ENCODE measurements around the gene PACRG. TPM values are rescaled to one million over a fixed set of nuclear protein-coding genes. Genes with fewer than 3 reads are reported as not detected.

The PACRG gene
- polyA plus RNA-seq, 1 donor (not counting 4 experiments of a cell fraction or from before 2014, with no cell fraction given) = 0.31 TPM

GRCh38 chr6:162705736-162706135 is 22.0 kb upstream of the PACRG start:
- no peak overlapping the region for H3K27ac ChIP-seq (ENCODE audit: control insufficient read depth, insufficient read depth, low read length)
- dilution Hi-C loops (cut with MboI; ENCODE audit: extremely low pct_ligation_motif_present, low sequenced_read_pairs) = no loop called here
- FAIRE-seq (no peak), DNase-seq (ENCODE audit: low read depth, low spot score) (no peak)
- no peaks in the 10 kb centered on the region for H3K36me3 ChIP-seq (ENCODE audit: control insufficient read depth in 2 of 2, extremely low read depth in 1 of 2, insufficient read depth in 2 of 2, low read length in 2 of 2)
- no peak overlapping the region for H3K4me2 ChIP-seq (ENCODE audit: control insufficient read depth, extremely low read depth, insufficient read depth, low read depth, low read length)
- H3K9me1 ChIP-seq (ENCODE audit: control insufficient read depth, extremely low read depth, insufficient read depth, low read length) = no peaks in the 10 kb centered on the region
- no peaks in the 10 kb centered on the region for H3K79me2 ChIP-seq (ENCODE audit: control insufficient read depth, insufficient read depth, low read length)
- no peaks in the 10 kb centered on the region for H3K4me1 ChIP-seq (ENCODE audit: control insufficient read depth, extremely low read depth, insufficient read depth, low read length)
- H3K4me3 ChIP-seq (ENCODE audit: control insufficient read depth in 2 of 3, extremely low read depth in 1 of 3, insufficient read depth in 2 of 3, low read depth in 1 of 3, low read length in 3 of 3) = no peak overlapping the region
- H3K9me3 ChIP-seq (ENCODE audit: control insufficient read depth, low read depth, low read length) = no peaks in the 10 kb centered on the region
- TF ChIP-seq EZH2 (IDR thresholded peaks at IDR 0.05; ENCODE audit: low read length) (no peak), CTCF (optimal IDR thresholded peaks at IDR 0.05 in 1 of 3, IDR thresholded peaks at IDR 0.05 in 1 of 3, conservative IDR thresholded peaks at IDR 0.05 in 1 of 3; ENCODE audit: extremely low read depth in 1 of 3, insufficient read depth in 2 of 3, low read length in 3 of 3) (no peak)
- no peaks in the 10 kb centered on the region for H3K27me3 ChIP-seq (ENCODE audit: control insufficient read depth, extremely low read depth, insufficient read depth, low read length)
- no peak overlapping the region for H2AFZ ChIP-seq (ENCODE audit: control insufficient read depth, low read length)
- H3K9ac ChIP-seq (ENCODE audit: control insufficient read depth, extremely low read depth, insufficient read depth, low read length) = no peak overlapping the region
- no peaks in the 10 kb centered on the region for H4K20me1 ChIP-seq (ENCODE audit: control insufficient read depth, extremely low read depth, insufficient read depth, low read length)

GRCh38 chr6:162706232-162706631 is 21.5 kb upstream of the PACRG start:
- Histone ChIP-seq H3K27me3 (ENCODE audit: control insufficient read depth, extremely low read depth, insufficient read depth, low read length) (no peaks in the 10 kb centered on the region), H3K79me2 (ENCODE audit: control insufficient read depth, insufficient read depth, low read length) (no peaks in the 10 kb centered on the region), H3K4me3 (ENCODE audit: control insufficient read depth in 2 of 3, extremely low read depth in 1 of 3, insufficient read depth in 2 of 3, low read depth in 1 of 3, low read length in 3 of 3) (no peak overlapping the region), H3K36me3 (ENCODE audit: control insufficient read depth in 2 of 2, extremely low read depth in 1 of 2, insufficient read depth in 2 of 2, low read length in 2 of 2) (no peaks in the 10 kb centered on the region), H3K27ac (ENCODE audit: control insufficient read depth, insufficient read depth, low read length) (no peak overlapping the region), H3K4me1 (ENCODE audit: control insufficient read depth, extremely low read depth, insufficient read depth, low read length) (no peaks in the 10 kb centered on the region), H3K9me1 (ENCODE audit: control insufficient read depth, extremely low read depth, insufficient read depth, low read length) (no peaks in the 10 kb centered on the region), H2AFZ (ENCODE audit: control insufficient read depth, low read length) (no peak overlapping the region), H3K9ac (ENCODE audit: control insufficient read depth, extremely low read depth, insufficient read depth, low read length) (no peak overlapping the region), H3K4me2 (ENCODE audit: control insufficient read depth, extremely low read depth, insufficient read depth, low read depth, low read length) (no peak overlapping the region), H3K9me3 (ENCODE audit: control insufficient read depth, low read depth, low read length) (no peaks in the 10 kb centered on the region), H4K20me1 (ENCODE audit: control insufficient read depth, extremely low read depth, insufficient read depth, low read length) (no peaks in the 10 kb centered on the region)
- no peak for FAIRE-seq
- dilution Hi-C loops (cut with MboI; ENCODE audit: extremely low pct_ligation_motif_present, low sequenced_read_pairs) = no loop called here
- TF ChIP-seq CTCF (optimal IDR thresholded peaks at IDR 0.05 in 1 of 3, IDR thresholded peaks at IDR 0.05 in 1 of 3, conservative IDR thresholded peaks at IDR 0.05 in 1 of 3; ENCODE audit: extremely low read depth in 1 of 3, insufficient read depth in 2 of 3, low read length in 3 of 3) (no peak), EZH2 (IDR thresholded peaks at IDR 0.05; ENCODE audit: low read length) (no peak)
- no peak for DNase-seq (ENCODE audit: low read depth, low spot score)
